HG03025 (cell line): ENCODE measurements around the gene UFC1.

Source experiments
- ATAC-seq: cut with Tn5 transposase; IDR thresholded peaks from one replicate; pipeline ENCODE4 v1.9.1; 2021; ENCODE audit warnings: mild to moderate bottlenecking, moderate library complexity; ENCODE audit not compliant: unreplicated experiment, low FRiP score

Gene UFC1

DNA sequence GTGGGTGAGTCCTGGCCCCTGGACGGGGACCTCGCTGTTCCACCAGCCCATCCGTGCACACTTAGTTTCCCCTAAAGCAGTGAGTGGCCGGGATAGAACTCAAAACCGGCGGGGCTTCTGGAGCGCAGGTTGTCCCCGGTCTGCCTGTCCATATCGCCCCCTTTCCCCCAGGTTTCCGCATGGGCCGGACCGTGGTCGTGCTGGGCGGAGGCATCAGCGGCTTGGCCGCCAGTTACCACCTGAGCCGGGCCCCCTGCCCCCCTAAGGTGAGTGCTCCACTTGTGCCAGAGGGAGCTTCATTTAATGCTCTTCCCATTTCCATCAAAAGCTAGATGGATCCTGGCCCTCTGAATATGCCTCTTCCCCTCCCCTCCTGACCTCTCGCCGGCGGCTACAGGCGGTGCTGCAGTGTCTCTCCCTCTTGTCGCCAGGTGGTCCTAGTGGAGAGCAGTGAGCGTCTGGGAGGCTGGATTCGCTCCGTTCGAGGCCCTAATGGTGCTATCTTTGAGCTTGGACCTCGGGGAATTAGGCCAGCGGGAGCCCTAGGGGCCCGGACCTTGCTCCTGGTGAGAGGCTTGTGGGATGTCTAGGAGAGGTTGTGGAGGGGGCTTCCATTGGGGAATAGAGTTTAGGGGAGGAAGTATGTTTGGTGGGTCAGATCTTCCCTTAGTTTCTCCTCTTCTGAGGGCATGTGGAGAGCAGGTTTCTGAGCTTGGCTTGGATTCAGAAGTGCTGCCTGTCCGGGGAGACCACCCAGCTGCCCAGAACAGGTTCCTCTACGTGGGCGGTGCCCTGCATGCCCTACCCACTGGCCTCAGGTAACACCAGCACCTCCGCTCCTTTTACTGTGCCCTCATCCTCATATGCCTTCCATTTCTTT is 13.1 kb downstream of the UFC1 start:
- no peak for ATAC-seq

DNA sequence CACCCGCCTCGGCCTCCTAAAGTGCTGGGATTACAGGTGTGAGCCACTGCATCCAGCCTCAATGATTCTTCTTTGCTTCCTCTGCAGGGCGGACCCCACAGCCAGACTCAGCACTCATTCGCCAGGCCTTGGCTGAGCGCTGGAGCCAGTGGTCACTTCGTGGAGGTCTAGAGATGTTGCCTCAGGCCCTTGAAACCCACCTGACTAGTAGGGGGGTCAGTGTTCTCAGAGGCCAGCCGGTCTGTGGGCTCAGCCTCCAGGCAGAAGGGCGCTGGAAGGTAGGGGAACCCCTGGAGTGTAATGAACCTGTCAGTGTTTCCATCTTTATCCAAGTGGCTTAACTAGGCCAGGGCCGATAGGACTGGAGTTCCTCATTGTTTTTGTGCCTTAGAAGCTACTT is 15.1 kb downstream of the UFC1 start:
- no peak for ATAC-seq

DNA sequence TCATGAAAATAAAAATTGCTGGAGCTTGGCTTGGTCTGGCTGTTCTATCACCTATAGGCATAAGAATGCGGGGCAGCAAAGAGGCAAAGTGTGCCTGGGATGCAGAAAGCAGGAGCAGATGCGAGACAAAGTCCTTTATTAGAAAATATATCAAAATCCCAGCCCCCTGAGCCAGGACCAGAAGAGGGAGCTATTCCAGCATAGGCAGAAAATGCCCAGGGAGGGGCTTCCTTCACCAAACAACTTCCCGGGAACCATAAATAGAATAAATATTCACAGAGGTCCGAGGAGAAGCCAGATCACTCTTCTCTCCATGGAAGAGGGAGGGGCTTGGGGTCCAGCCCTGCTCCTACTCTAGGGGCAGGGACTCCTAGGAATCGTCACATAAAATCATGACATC is 17.4 kb downstream of the UFC1 start:
- no peak for ATAC-seq

DNA sequence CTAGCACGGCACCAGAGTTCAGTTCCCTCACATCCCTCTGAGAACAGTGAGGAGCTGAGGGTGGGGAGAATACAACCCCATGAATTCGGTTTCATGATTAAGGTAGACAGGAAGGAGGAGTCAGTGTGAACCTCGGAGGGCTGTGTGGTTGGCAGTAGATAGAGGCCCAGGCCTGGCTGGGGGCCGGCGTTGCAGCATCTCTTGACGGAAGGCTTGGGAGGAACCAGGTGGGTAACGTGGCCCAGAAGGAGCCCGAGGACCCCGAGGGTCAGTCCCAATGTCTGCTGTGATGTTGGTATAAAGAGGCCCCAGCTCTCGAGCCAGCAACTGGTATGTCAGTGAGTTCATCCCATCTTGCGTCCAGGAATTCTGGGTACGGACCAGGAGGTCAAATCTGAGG is 17.9 kb downstream of the UFC1 start:
- ATAC-seq, result no peak

DNA sequence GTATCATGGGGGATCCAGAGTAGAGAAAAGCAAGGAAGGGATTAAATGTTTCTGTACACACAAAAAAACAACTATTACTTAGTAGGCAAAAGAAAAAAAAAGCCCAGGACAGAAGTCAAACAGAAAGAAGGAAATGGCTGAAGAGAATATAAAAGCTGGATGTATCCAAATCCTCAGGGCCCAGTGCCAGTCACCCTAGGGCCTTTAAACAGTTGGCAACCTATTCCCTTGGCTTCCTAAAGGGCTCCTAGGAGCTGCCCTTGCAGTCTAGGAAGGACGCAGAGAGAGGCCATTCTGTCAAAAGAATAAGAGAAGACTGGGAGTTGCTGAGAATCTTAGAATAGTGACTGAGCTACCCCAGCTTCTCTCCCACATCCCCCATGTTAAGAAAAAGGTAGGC is 18.6 kb downstream of the UFC1 start:
- ATAC-seq, result no peak

DNA sequence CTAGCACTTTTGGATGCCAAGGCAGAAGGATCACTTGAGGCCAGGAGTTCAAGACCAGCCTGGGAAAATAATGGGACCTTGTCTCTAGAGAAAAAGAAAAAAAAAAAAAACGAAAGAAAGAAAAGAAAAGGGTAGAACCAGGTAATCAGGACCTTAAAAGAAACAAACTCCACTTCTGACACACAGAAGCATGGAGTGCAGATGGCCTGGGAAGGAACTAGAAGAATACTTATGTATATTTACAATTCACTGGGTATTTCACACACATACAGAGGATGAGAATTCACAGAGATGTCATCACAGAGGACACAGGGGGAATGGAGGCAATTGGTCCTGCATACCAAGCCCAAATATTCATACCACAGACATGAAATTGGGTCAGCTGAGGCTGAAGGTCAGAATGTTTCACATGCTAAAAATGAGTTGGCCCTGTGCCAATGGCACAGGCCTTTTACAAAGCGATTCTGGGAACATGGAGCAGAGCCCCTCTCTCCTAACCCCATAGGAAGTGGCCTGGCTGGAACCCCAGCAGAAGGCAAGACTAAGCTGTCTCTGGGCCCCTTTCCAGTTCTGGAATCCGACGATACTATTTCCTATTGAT is 19.1 kb downstream of the UFC1 start:
- no peak for ATAC-seq

DNA sequence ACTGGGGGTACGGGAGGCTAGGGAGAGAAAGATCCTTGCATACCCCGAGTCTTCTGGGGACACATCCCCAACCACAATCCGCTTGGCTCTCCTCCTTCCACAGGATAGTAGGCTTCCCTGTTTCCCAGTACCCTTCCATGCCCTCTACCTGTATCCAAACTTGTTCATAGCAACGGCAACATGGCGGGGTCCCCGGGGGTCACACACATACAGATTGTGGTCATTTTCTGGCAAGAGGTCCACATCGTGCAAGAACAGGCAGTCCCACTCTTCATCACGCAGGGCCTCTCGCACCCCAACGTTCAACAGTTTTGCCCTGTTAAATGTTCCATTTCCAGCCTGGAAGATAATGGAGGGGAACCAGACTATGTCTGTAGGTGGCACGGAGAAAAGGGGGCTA is 19.9 kb downstream of the UFC1 start:
- ATAC-seq, result no peak

DNA sequence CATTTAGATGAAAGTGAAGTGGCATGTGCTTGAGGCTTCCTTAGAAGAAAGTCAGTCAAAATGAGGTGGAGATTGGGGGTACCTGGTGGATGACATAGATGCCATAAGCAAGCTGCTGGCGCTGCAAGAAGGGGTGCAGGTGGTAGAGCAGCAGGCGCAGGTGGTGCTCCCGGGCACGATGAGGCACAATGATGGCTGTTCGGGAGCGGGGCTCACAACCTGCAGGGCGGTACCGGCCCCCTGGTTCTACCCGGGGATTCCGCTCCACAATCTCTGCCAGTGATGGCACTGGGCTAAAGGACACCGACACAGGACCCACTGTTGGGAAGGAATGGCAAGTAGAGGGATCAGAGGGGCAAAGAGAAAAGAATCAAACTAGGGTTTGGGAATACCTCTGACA is 21.1 kb downstream of the UFC1 start:
- no peak for ATAC-seq

DNA sequence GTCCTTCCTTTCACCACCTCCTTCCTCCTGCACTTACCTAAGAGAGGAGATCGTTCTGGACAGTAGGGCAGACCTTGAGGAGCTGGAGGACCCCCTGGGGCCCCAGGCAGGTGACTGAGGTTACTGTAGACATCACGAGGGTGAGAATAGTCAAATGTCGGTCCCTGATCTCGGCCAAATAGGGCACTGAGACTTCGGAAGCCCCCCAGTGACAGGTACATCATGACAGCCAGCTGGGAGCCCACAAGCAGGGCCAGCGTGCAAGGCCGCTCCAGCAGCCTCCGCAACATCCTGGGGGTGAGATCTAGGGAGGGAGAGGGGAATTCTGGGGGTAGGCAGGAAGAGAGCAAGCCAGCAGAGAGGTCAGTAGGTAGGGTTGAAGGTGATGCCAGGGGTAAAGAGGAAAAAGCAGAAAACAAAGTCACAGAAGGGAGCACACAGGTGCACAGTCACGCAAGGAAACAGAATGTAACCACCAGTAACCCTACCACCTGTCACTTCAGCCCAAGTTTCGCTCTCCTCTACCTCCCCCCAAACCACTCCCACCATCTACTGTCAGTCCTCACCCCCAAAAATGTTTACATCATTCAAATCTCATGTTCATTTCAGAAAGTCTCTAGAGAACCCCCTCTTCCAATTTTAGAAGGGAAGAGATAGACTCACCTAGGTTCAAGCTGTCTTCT is 22.1 kb downstream of the UFC1 start:
- no peak for ATAC-seq

DNA sequence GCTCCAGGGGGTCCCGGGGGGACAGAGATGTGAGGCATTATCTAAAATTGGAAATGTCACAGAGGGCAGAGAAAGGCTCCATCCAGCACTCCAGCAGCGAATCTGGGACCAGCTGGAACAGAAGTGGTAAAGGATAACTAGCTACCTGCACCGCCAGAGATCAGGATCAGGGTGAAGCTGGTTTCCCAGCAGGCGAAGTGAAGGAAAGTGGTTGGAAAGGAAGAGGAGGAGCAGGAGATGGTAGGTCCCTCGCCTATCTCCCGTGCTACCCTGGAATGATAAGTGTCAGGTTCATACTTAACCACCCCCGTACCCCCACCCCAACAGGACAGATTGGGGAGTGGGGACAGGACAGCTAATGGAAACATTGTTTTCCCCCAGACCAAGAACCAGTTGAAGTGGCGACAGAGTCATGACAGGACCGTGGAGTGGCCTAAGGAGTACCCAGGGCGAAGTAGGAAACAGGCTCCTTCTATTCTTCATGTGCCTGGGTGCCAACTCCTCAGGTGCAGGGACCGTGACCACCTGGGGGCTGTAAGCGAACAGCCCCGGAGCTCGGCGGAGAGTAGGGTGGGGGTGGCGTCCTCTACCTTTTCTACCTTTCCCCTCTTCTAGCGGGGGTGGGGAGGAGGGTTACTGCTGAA is 22.8 kb downstream of the UFC1 start:
- peak; percentile 6 for ATAC-seq

DNA sequence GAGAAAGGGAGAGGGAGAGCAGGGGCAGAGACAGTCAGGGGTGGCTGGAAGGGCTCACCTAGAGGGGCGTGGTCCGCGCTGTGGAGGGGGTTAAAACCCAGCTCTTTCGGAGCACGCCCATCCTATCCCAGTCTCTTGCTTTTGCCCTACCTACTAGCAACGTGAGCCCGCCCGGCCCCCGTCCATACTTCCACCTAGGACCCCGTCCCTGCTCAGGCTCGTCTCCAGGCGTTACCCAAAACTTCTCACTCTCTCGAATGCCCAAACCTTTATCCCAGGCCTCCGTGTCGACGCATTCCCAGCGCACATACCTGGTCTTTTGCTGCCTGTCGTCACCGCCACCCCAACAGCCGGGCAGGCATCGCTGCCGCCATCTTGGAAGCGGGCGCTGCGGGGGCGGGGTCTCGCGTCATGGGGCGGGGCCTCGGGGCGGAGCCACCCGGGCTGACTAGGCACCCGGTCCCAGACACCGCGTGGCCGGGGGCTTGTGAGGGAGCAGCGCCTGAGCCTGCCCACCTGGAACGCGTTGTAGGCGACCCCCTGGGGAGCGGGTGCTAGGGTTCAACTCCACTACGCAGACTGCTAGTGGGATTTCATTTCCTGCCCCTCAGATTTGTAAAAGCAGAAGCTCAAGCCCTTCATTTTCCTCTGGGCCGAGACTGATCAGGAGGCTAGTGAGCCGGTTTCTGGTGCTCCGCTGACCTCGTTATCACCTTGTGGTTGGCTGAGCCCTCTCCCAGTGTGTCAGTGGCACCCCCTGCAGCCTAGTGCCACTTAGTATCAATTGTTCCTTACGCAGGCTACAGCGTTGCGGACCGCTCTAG is 23.5 kb downstream of the UFC1 start, which contains the start of gene B4GALT3:
Gene B4GALT3, minus strand, starts transcription at position 396 of the 824 bp plus-strand sequence. CDS start 1,447 bp downstream, outside the sequence.
- peak; percentile 76 for ATAC-seq

DNA sequence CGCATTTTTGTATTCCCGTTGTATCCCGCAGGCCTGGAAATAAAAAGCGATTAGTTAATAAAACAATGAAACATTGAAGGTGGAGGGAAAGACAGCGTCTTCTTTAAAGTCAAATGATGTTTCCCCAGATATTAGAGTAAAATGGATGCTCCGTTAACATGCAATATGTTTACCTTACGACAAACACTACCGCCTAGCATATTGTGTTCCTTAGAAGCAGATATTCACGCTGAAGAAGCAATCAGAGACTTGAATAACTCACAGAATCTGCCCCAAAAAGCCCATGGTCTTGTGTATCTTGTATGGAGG is 24.1 kb downstream of the UFC1 start:
- no peak for ATAC-seq

DNA sequence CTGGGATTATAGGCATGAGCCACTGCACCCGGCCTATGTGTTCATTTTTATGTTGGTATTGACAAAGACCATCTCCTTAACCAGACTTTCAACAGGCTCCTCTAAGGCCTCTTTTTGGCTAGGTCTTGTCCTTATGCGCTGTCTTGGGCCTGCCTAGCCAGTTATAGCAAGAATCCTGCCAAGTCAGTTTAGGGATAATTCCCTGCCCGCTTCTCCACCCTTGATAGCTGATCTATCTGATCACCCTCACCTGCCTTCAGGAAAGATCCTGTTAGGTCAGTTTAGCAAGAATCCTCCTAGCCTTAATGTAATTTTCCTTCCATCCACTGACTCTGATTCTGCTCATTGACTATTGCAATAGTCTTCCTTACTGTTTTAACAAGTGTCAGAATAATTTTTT is 25.9 kb downstream of the UFC1 start:
- ATAC-seq, result no peak

DNA sequence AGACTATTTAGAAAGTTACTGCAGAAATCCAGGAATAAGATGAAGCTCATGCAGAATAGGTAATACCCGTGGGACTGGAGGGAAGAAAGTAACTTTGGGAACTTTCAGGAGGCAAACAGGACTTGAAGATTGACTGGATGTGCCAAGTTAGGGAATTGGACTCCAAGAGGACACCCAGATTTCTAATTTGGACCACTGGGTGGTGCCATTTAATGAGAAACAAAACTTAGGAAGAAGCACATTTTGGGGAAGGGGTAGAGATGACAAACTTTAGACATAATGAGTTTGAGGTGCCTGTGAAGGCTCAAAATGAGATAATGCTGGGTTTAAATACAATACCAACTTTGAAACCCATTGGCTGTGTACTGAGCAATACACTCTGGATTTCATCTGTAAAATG is 26.9 kb downstream of the UFC1 start:
- ATAC-seq, result no peak

DNA sequence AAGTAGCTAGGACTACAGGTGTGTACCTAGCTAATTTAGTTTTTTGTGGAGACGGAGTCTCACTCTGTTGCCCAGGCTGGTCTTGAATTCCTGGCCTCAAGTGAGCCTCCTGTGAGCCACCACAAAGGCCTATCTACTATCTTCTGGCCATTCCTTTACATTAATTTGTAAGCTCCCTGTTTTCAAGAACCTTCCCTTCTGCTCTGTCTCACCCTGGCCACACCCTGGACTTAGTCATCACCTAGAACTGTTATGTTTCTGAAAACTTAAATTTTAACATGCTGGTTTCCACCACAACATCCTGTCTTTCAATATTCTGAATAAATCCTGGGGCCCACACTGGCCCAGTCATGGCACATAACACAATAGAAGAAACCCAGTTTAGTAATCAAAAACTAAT is 28.4 kb downstream of the UFC1 start:
- ATAC-seq, result peak; percentile 35

DNA sequence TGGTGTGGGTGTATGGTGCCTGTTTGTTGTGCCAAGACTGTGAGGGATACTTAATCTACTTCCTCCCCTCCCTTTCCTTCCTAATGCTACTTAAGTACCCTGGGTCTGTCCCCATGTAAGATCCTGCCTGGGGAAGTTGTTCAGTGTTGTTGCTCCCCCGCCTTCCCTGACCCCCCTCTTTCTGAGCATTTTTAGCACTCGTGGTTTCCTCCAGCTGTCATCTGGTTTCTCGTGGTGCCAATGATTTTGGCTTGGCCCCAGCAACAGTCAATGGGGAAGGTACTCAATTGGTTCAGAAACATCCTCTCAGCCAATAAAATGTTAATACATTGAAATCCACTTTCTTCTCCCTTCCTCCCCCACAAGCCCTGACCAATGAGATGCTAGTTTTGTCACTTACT is 31.5 kb downstream of the UFC1 start:
- peak; percentile 60 for ATAC-seq

DNA sequence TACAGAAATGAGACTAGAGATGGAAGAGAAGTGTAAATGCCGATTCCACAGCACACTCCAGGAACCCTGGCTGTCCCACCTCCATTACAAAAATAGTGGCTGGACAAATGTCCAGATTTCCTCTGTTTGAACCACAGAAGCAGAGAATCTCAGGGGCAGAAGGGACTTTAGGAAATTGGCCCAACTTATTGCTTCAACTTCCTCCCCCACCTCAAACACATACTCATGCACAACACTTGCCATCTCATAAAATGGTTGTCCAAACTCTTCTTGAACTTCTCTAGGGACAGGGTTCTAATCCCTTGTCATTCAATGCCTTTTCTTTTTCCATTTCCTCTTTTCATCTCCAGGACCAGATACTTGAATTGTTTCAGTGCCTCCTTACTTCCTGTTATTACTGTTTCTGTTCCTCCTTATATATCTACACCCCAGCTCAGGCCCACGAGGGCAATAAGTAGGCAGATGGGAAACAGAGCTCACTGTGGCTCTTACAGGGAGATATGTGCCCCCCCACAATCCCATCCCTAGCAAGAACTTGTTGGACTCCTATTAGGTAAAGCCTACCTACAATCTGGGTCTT is 32.0 kb downstream of the UFC1 start:
- ATAC-seq, result peak; percentile 24

DNA sequence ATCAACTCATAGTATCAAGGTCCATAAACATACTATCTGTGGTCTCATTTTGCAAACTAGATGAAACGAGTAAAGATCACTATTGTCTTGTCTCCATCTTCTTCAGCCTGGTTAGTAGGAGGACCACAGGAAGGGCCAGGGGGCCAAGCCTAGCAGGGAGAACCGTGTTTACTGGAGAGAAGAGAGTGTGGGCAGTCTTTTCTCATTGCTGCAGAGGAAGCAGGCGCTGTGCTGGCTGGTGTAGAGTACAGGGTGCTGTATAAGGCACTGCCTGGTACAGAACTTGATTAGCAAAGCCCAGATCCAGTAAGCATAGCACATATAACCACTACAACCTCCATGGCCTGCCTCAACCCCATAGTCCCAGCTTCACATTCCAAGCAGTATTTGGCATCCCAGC is 33.5 kb downstream of the UFC1 start:
- ATAC-seq, result no peak

DNA sequence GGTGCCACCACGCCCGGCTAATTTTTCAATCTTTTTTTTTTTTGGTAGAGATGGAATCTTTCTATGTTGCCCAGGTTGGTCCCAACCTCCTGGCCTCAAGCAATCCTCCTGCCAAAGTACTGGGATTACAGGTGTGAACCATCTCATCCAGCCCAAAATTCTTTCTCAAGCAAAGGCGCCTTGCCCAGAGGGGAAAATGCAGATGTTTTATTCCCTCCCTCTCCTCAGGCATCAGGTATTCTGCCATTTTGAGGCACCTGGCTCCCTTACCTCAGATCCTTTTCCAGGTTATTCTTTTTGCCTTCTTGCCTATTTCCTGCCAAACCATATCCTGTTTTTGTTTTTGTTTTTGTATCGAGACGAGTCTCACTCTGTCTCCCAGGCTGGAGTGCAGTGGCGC is 34.6 kb downstream of the UFC1 start:
- no peak for ATAC-seq

DNA sequence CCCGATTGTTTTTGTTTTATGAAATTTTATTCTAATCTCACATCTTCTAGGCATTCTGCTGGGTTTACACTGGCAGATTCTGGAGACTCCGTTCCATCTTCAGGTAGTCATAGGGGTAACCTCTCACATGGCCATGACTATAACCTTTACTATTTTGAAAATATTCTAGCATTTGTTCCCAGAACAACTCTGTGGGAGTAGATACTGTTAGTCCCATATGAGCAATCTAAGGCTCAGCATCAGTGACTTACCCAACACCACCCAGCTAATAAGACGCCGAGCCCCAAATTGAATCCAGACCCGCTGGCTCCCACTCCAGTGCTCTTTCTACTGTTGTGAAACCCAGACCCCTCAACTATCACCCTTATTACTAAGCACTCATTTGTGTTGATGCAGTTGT is 35.3 kb downstream of the UFC1 start:
- no peak for ATAC-seq
